Sigmoid colon (tissue), 7 donors: ENCODE data around the gene SLC39A2. TPM values are rescaled to one million over a fixed set of nuclear protein-coding genes. Genes with fewer than 3 reads are reported as not detected.
"Not testable (repeated sequence)": the region's sequence is repeated elsewhere in the genome, so short reads cannot be mapped to it uniquely, and the experiment has no call there.

ENCODE experiments used
- DNase-seq: peaks from one replicate; pipeline ENCODE4 v3.0.0-alpha.2; 2019
- H3K27ac ChIP-seq, 4 donors: fragments of 200-600 bp; sonication (generic); one replicate each; pipeline ENCODE4 v1.5.1; 2016 to 2019; ENCODE audit warnings: mild to moderate bottlenecking in 1 of 4
- H3K27me3 ChIP-seq, 3 donors: fragments of 200-600 bp; sonication (generic); one replicate each; pipeline ENCODE4 v1.5.1; 2019; ENCODE audit warnings: mild to moderate bottlenecking in 1 of 3
- H3K36me3 ChIP-seq, 4 donors: fragments of 200-600 bp; sonication (generic); one replicate each; pipeline ENCODE4 v1.5.1; 2016 to 2019
- H3K4me1 ChIP-seq, 4 donors: fragments of 200-600 bp; sonication (generic); one replicate each; pipeline ENCODE4 v1.5.1; 2017 to 2019
- H3K4me3 ChIP-seq, 4 donors: fragments of 200-600 bp; sonication (generic); one replicate each; pipeline ENCODE4 v1.5.1; 2017 to 2019; ENCODE audit warnings: mild to moderate bottlenecking in 2 of 4, moderate library complexity in 1 of 4
- H3K9me3 ChIP-seq, 4 donors: fragments of 200-600 bp in 3 of 4; sonication (generic) in 3 of 4; one replicate each; pipeline versions ENCODE4 v1.5.1 to v1.6.1; 2013 to 2019
- CTCF ChIP-seq, 4 experiments: fragments of 450-650 bp in 3 of 4; fragments of 200-600 bp in 1 of 4; IDR thresholded peaks; one replicate each; pipeline ENCODE4 v1.5.1; 2016 to 2019; ENCODE audit warnings: antibody characterized with exemption in 4 of 4, mild to moderate bottlenecking in 3 of 4, moderate library complexity in 2 of 4
- EP300 ChIP-seq, 4 donors: sonication (generic); formaldehyde crosslinking; IDR thresholded peaks; one replicate each; pipeline ENCODE4 v1.6.1; 2017; ENCODE audit warnings: antibody characterized with exemption in 4 of 4
- POLR2A ChIP-seq, 2 donors: fragments of 450-650 bp; IDR thresholded peaks; one replicate each; pipeline ENCODE4 v1.6.1; 2016; ENCODE audit warnings: antibody characterized with exemption in 2 of 2, mild to moderate bottlenecking in 2 of 2, moderate library complexity in 2 of 2
- POLR2AphosphoS5 ChIP-seq, 4 donors: sonication (generic); formaldehyde crosslinking; IDR thresholded peaks; one replicate each; pipeline ENCODE4 v1.6.1; 2017; ENCODE audit warnings: antibody characterized with exemption in 4 of 4
- WGBS, 2 donors: extraction: QIAGEN DNeasy Blood & Tissue Kit; methylation state at CpG; one replicate each; pipeline ENCODE4 v1.1.7; 2013; 5-methylcytosine and 5-hydroxymethylcytosine counted together
- intact Hi-C: fragments of 100-400 bp; cut with DNase I; formaldehyde crosslinking; loops from one replicate; pipeline ENCODE4 v1.15.1; 2023
- polyA plus RNA-seq, 3 donors: library from polyadenylated mRNA; stranded (reverse); fragments of 200-250 nt; gene quantifications; one replicate each; pipeline ENCODE4 v1.2.3, GENCODE V29; 2013
- total RNA-seq, 4 donors: library from RNA; depleted of rRNA; stranded (reverse); fragments of >200 nt; gene quantifications; one replicate each; pipeline ENCODE4 v1.1.0, GENCODE V29; 2016
- donor health status: healthy with polysubstance abuse.
- donor health status: Bipolar disorder and iron deficiency.
- donor health status: healthy.

SLC39A2 gene
- total and polyA plus RNA-seq, 7 donors: 1.2 TPM; not detected in 6

- TF ChIP-seq EP300 (IDR thresholded peaks at IDR 0.05): no peak
- TF ChIP-seq CTCF (IDR thresholded peaks at IDR 0.05): no peak
- no peak for TF ChIP-seq POLR2AphosphoS5 (IDR thresholded peaks at IDR 0.05)
- no peak for TF ChIP-seq POLR2A (IDR thresholded peaks at IDR 0.05)
- Histone ChIP-seq H3K27ac (peak overlapping the region in 1 of 4 donors; percentile 17), H3K4me1 (peaks cover 0 to 24% (median 20%) of the 10 kb centered on the region in 4 donors), H3K9me3 (no peaks in the 10 kb centered on the region), H3K4me3 (no peak overlapping the region), H3K36me3 (no peaks in the 10 kb centered on the region), H3K27me3 (no peaks in the 10 kb centered on the region)
- intact Hi-C loops: no loop called here
- 87 to 94% methylated on average over 3 of the region's 3 CpGs for WGBS, 2 donors
- DNase-seq: no peak
Observed at GRCh38 chr14:21037156-21037555, 38.1 kb downstream of the SLC39A2 start.

- no peaks in the 10 kb centered on the region for H3K9me3 ChIP-seq
- TF ChIP-seq POLR2A (IDR thresholded peaks at IDR 0.05) (no peak), POLR2AphosphoS5 (IDR thresholded peaks at IDR 0.05) (peak; percentile 40 to 81 (median 78)), CTCF (IDR thresholded peaks at IDR 0.05) (no peak), EP300 (IDR thresholded peaks at IDR 0.05) (peak in 1 of 4 donors; percentile 15)
- DNase-seq: peak; percentile 97
- H3K4me1 ChIP-seq: peaks cover 0 to 35% (median 23%) of the 10 kb centered on the region in 4 donors
- peak overlapping the region in 1 of 4 donors; percentile 13 for H3K4me3 ChIP-seq
- no peaks in the 10 kb centered on the region for H3K27me3 ChIP-seq
- intact Hi-C loops: loop anchor here (2.0 kb wide), 1 partner anchor 14 kb away; the partner anchor contains the start of gene NDRG2
- peak overlapping the region; percentile 74 to 86 (median 80) for H3K27ac ChIP-seq
- 15 to 49% methylated on average over 10 of the region's 10 CpGs for WGBS, 2 donors
- H3K36me3 ChIP-seq: no peaks in the 10 kb centered on the region
Observed at GRCh38 chr14:21038441-21039422, 39.6 kb downstream of the SLC39A2 start.

- Histone ChIP-seq H3K36me3 (no peaks in the 10 kb centered on the region), H3K27ac (peak overlapping the region; percentile 74 to 86 (median 80)), H3K27me3 (no peaks in the 10 kb centered on the region), H3K4me1 (peaks cover 0 to 38% (median 26%) of the 10 kb centered on the region in 4 donors), H3K9me3 (no peaks in the 10 kb centered on the region), H3K4me3 (peak overlapping the region in 1 of 4 donors; percentile 13)
- peak; percentile 81 for DNase-seq
- WGBS, 2 donors: 33 to 64% methylated on average over 8 of the region's 8 CpGs
- TF ChIP-seq POLR2A (IDR thresholded peaks at IDR 0.05) (no peak), EP300 (IDR thresholded peaks at IDR 0.05) (no peak), CTCF (IDR thresholded peaks at IDR 0.05) (peak; percentile 66 to 74 (median 72)), POLR2AphosphoS5 (IDR thresholded peaks at IDR 0.05) (peak in 1 of 4 donors; percentile 22)
- intact Hi-C loops: loop anchor here (1.0 to 5.0 kb wide), 4 partner anchors 15 to 183 kb away; partner anchors contain the start of gene NDRG2
Observed at GRCh38 chr14:21039585-21040369, 40.7 kb downstream of the SLC39A2 start.

GRCh38 chr14:21040370-21040925 is 41.4 kb downstream of the SLC39A2 start:
- TF ChIP-seq CTCF (IDR thresholded peaks at IDR 0.05): no peak
- no peak for TF ChIP-seq POLR2A (IDR thresholded peaks at IDR 0.05)
- TF ChIP-seq POLR2AphosphoS5 (IDR thresholded peaks at IDR 0.05): no peak
- no peak for TF ChIP-seq EP300 (IDR thresholded peaks at IDR 0.05)
- no peak overlapping the region for H3K4me3 ChIP-seq
- H3K9me3 ChIP-seq: no peaks in the 10 kb centered on the region
- WGBS, 2 donors: 78 to 85% methylated on average over 8 of the region's 8 CpGs
- H3K27me3 ChIP-seq: no peaks in the 10 kb centered on the region
- peaks cover 0 to 38% (median 26%) of the 10 kb centered on the region in 4 donors for H3K4me1 ChIP-seq
- no peak for DNase-seq
- intact Hi-C loops: loop anchor here (1.0 to 5.0 kb wide), 3 partner anchors 26 to 184 kb away; no protein-coding TSS in a partner anchor
- H3K27ac ChIP-seq: peak overlapping the region in 1 of 4 donors; percentile 86
- no peaks in the 10 kb centered on the region for H3K36me3 ChIP-seq

GRCh38 chr14:21040941-21041340 is 41.8 kb downstream of the SLC39A2 start:
- not testable (repeated sequence) for H3K4me3 ChIP-seq, H3K36me3 ChIP-seq, DNase-seq, H3K9me3 ChIP-seq, H3K27me3 ChIP-seq, H3K27ac ChIP-seq
- intact Hi-C loops: loop anchor here (1.0 to 5.0 kb wide), 3 partner anchors 27 to 184 kb away; no protein-coding TSS in a partner anchor
- peaks cover 0 to 38% (median 26%) of the 10 kb centered on the region in 4 donors for H3K4me1 ChIP-seq
- 85 to 87% methylated on average over 3 of the region's 3 CpGs for WGBS, 2 donors
